SK-N-SH (cell line): ENCODE results near the gene PPP1R1C. TPM values are rescaled to one million over a fixed set of nuclear protein-coding genes. Genes with fewer than 3 reads are reported as not detected.

Experiments
- CTCF ChIA-PET: fragments of 300-600, 350-600 bp; formaldehyde crosslinking; extraction: SDS; loops from one replicate; lab custom pipeline; 2021; lab: Yijun Ruan, JAX
- POLR2A ChIA-PET: fragments of 350-600 bp; sonication (Branson Sonifier 250); formaldehyde crosslinking; extraction: SDS; loops from one replicate; lab custom pipeline; 2020; ENCODE audit warnings: antibody characterized with exemption, inconsistent platforms; lab: Yijun Ruan, JAX
- DNase-seq: peaks from one replicate; pipeline ENCODE4 v3.0.0; 2012
- H2AFZ ChIP-seq: fragments of 200-600 bp; sonication (generic); 2 replicates; pipeline ENCODE4 v1.8.1; 2016; ENCODE audit warnings: antibody characterized with exemption, mild to moderate bottlenecking, low read depth
- H3F3A ChIP-seq: fragments of 200-600 bp; sonication (generic); replicated peaks from 2 replicates; pipeline ENCODE3; 2016; ENCODE audit warnings: antibody characterized with exemption, mild to moderate bottlenecking; ENCODE audit not compliant: insufficient read depth
- H3K27ac ChIP-seq, 2 experiments: fragments of 200-500 bp in 1 of 2; fragments of 200-600 bp in 1 of 2; sonication (Bioruptor generic) in 1 of 2; sonication (generic), shearing (Covaris generic) in 1 of 2; 2 replicates each; pipeline versions ENCODE4 v1.5.1 to v1.6.1; 2014 to 2016; ENCODE audit warnings: low read depth in 2 of 2, inconsistent platforms in 1 of 2, low read length in 1 of 2, mild to moderate bottlenecking in 1 of 2, mixed read lengths in 1 of 2
- H3K27me3 ChIP-seq: fragments of 200-600 bp; sonication (generic), shearing (Covaris generic); 2 replicates; pipeline ENCODE4 v1.6.1; 2016; ENCODE audit warnings: mixed run types; ENCODE audit not compliant: insufficient read depth
- H3K36me3 ChIP-seq, 2 experiments: fragments of 200-500 bp in 1 of 2; fragments of 200-600 bp in 1 of 2; sonication (Bioruptor generic) in 1 of 2; sonication (generic) in 1 of 2; replicated peaks in 1 of 2; 2 replicates each; pipeline versions ENCODE3 to v1.5.1; 2014 to 2016; ENCODE audit warnings: low read length in 1 of 2, mild to moderate bottlenecking in 1 of 2; ENCODE audit not compliant: insufficient read depth in 2 of 2, control insufficient read depth in 1 of 2
- H3K4me1 ChIP-seq, 2 experiments: fragments of 200-500 bp in 1 of 2; fragments of 200-600 bp in 1 of 2; sonication (Bioruptor generic) in 1 of 2; sonication (generic), shearing (Covaris generic) in 1 of 2; 2 replicates each; pipeline versions ENCODE4 v1.5.1 to v1.6.1; 2014 to 2016; ENCODE audit warnings: low read depth in 1 of 2, low read length in 1 of 2, mixed run types in 1 of 2; ENCODE audit not compliant: insufficient read depth in 2 of 2, control insufficient read depth in 1 of 2
- H3K4me2 ChIP-seq: fragments of 200-600 bp; sonication (generic), shearing (Covaris generic); 2 replicates; pipeline ENCODE4 v1.6.1; 2017; ENCODE audit warnings: mixed run types
- H3K4me3 ChIP-seq, 2 experiments: fragments of 200-500 bp in 1 of 2; fragments of 200-600 bp in 1 of 2; sonication (Bioruptor generic) in 1 of 2; sonication (generic), shearing (Covaris generic) in 1 of 2; 2 replicates each; pipeline versions ENCODE4 v1.5.1 to v1.8.1; 2014 to 2016; ENCODE audit warnings: low read depth in 2 of 2, inconsistent platforms in 1 of 2, low read length in 1 of 2, mild to moderate bottlenecking in 1 of 2, mixed read lengths in 1 of 2, moderate library complexity in 1 of 2
- H3K79me2 ChIP-seq: fragments of 200-600 bp; sonication (generic); 2 replicates; pipeline ENCODE4 v1.8.1; 2017; ENCODE audit warnings: mild to moderate bottlenecking; ENCODE audit not compliant: insufficient read depth
- H3K9ac ChIP-seq: fragments of 200-600 bp; sonication (generic); 2 replicates; pipeline ENCODE4 v1.6.1; 2017; ENCODE audit warnings: mixed run types
- H3K9me2 ChIP-seq: fragments of 200-600 bp; sonication (generic); 2 replicates; pipeline ENCODE4 v1.6.1; 2017; ENCODE audit warnings: mixed run types
- H3K9me3 ChIP-seq: fragments of 200-600 bp; sonication (generic); 2 replicates; pipeline ENCODE4 v1.6.1; 2017; ENCODE audit warnings: mixed run types, mild to moderate bottlenecking, moderate library complexity
- H4K20me1 ChIP-seq: fragments of 200-600 bp; sonication (generic); 2 replicates; pipeline ENCODE4 v1.6.1; 2017; ENCODE audit warnings: mild to moderate bottlenecking, mixed run types; ENCODE audit not compliant: insufficient read depth
- CTCF ChIP-seq: fragments of 200-600 bp; sonication (generic); IDR thresholded peaks from 2 replicates; pipeline ENCODE4 v1.6.1; 2017; ENCODE audit warnings: antibody characterized with exemption, mild to moderate bottlenecking, moderate library complexity
- ELF1 ChIP-seq: IDR thresholded peaks from 2 replicates; pipeline ENCODE4 v1.4.0; 2012
- FOSL2 ChIP-seq: IDR thresholded peaks from 2 replicates; pipeline ENCODE4 v1.4.0; 2012; ENCODE audit warnings: low read depth, mild to moderate bottlenecking, moderate library complexity, borderline replicate concordance
- GATA2 ChIP-seq: sonication (generic); formaldehyde crosslinking; IDR thresholded peaks from 2 replicates; pipeline ENCODE4 v1.5.0; 2020; ENCODE audit warnings: mild to moderate bottlenecking, missing genetic modification reagents
- JUND ChIP-seq: IDR thresholded peaks from 2 replicates; pipeline ENCODE4 v1.4.0; 2012
- MEF2A ChIP-seq: IDR thresholded peaks from 2 replicates; pipeline ENCODE4 v1.4.0; 2012; ENCODE audit warnings: low read depth, borderline replicate concordance
- NFIC ChIP-seq: IDR thresholded peaks from 2 replicates; pipeline ENCODE4 v1.4.0; 2012; ENCODE audit warnings: borderline replicate concordance
- POLR2AphosphoS5 ChIP-seq: IDR thresholded peaks from 2 replicates; pipeline ENCODE4 v1.6.1; 2012; ENCODE audit warnings: low read depth, low read length
- RAD21 ChIP-seq: IDR thresholded peaks from 2 replicates; pipeline ENCODE4 v1.6.1; 2012; ENCODE audit warnings: mild to moderate bottlenecking, low read length
- RFX5 ChIP-seq: IDR thresholded peaks from 2 replicates; pipeline ENCODE4 v1.6.1; 2012; ENCODE audit warnings: mild to moderate bottlenecking, improper control_type of control experiment, low read length
- RXRA ChIP-seq: IDR thresholded peaks from 2 replicates; pipeline ENCODE4 v1.4.0; 2012; ENCODE audit warnings: low read depth, mild to moderate bottlenecking, borderline replicate concordance
- TAF1 ChIP-seq: IDR thresholded peaks from 2 replicates; pipeline ENCODE4 v1.6.1; 2012; ENCODE audit warnings: low read depth, mild to moderate bottlenecking, low read length, moderate library complexity, borderline replicate concordance
- TEAD4 ChIP-seq: IDR thresholded peaks from 2 replicates; pipeline ENCODE4 v1.4.0; 2012; ENCODE audit warnings: mild to moderate bottlenecking, borderline replicate concordance; ENCODE audit not compliant: insufficient read depth
- YY1 ChIP-seq: IDR thresholded peaks from 2 replicates; pipeline ENCODE4 v1.4.0; 2012; ENCODE audit warnings: low read depth, mild to moderate bottlenecking
- WGBS: methylation state at CpG from one replicate; pipeline ENCODE4 v1.1.6; 2017; ENCODE audit warnings: low lambda C conversion rate; 5-methylcytosine and 5-hydroxymethylcytosine counted together
- polyA plus RNA-seq, 3 experiments: library from polyadenylated mRNA; depleted of rRNA; stranded (reverse); fragments of >200 nt; gene quantifications; 2 replicates each; pipeline ENCODE4 v1.2.3, GENCODE V29; 2012
- TF ChIP-seq, protein P1 (sequence below): IDR thresholded peaks from 2 replicates; pipeline ENCODE4 v1.6.1; 2012; ENCODE audit warnings: mild to moderate bottlenecking, low read depth, low read length, moderate library complexity
- TF ChIP-seq, protein P2 (sequence below): fragments of 150-350 bp; IDR thresholded peaks from 2 replicates; pipeline ENCODE4 v1.6.1; 2016; ENCODE audit warnings: mild to moderate bottlenecking, low read depth, low read length

The PPP1R1C gene
- polyA plus RNA-seq, 1 of the 3 experiments (the other 2 are of a cell fraction): 0.41 TPM

DNA sequence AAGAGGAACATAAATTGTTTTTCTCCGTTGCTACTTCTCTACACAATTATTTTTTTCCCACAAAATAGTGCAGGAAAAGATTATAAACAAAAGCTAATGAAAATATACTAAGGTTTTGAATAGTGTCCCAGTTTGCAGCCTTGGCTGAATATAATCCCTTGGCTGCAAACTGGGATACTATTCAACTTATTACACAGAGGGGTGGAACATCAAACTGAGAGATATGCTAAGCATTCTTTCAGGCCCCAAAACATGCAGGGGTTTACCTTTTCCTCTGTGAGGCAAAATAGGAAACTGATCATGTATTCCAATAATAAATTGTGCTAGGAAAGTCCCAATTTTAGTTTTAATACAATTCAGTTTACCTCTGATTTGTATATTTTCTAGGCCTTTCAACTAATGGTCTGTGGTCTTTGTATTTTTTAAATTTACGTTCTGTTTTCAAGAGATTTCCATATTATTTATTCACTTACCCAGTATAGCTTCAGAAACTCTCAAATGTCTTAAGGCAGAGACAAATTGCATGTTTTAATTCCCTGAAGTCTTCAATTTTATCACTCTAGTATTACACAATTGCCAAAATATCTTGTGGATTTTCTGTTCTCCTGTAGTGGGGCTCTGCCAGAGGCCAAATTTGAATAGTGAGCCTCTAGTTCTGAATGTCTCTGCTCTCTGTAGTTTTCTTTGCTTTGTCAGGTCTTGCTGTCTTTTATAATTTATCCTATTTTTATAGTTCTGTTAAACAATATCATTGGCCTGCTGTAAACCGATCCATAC, 63.9 kb downstream of the PPP1R1C start:
- POLR2A ChIA-PET: no interaction called here
- Histone ChIP-seq H2AFZ (no peak overlapping the region), H3K36me3 (peaks cover 0 to 3% of the 10 kb centered on the region in 2 experiments), H3K27ac (no peak overlapping the region), H3K4me2 (no peak overlapping the region), H3K9me2 (no peaks in the 10 kb centered on the region), H3K4me1 (peaks cover 0 to 7% of the 10 kb centered on the region in 2 experiments; a peak in 1 of 4 replicates), H3K4me3 (no peak overlapping the region), H4K20me1 (no peaks in the 10 kb centered on the region), H3F3A (peaks cover 4% of the 10 kb centered on the region), H3K79me2 (no peaks in the 10 kb centered on the region), H3K9me3 (no peaks in the 10 kb centered on the region), H3K27me3 (no peaks in the 10 kb centered on the region), H3K9ac (no peak overlapping the region)
- TF ChIP-seq TEAD4 (no peak), YY1 (no peak), RXRA (no peak), RAD21 (no peak), RFX5 (no peak), TAF1 (no peak), POLR2AphosphoS5 (no peak), MEF2A (no peak)
- TF ChIP-seq, protein P1, sequence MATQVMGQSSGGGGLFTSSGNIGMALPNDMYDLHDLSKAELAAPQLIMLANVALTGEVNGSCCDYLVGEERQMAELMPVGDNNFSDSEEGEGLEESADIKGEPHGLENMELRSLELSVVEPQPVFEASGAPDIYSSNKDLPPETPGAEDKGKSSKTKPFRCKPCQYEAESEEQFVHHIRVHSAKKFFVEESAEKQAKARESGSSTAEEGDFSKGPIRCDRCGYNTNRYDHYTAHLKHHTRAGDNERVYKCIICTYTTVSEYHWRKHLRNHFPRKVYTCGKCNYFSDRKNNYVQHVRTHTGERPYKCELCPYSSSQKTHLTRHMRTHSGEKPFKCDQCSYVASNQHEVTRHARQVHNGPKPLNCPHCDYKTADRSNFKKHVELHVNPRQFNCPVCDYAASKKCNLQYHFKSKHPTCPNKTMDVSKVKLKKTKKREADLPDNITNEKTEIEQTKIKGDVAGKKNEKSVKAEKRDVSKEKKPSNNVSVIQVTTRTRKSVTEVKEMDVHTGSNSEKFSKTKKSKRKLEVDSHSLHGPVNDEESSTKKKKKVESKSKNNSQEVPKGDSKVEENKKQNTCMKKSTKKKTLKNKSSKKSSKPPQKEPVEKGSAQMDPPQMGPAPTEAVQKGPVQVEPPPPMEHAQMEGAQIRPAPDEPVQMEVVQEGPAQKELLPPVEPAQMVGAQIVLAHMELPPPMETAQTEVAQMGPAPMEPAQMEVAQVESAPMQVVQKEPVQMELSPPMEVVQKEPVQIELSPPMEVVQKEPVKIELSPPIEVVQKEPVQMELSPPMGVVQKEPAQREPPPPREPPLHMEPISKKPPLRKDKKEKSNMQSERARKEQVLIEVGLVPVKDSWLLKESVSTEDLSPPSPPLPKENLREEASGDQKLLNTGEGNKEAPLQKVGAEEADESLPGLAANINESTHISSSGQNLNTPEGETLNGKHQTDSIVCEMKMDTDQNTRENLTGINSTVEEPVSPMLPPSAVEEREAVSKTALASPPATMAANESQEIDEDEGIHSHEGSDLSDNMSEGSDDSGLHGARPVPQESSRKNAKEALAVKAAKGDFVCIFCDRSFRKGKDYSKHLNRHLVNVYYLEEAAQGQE: no peak
- CTCF ChIA-PET: no interaction called here
- no peak for DNase-seq
- 83% methylated on average over 3 of the region's 3 CpGs for WGBS

- CTCF ChIA-PET: no interaction called here
- H3K79me2 ChIP-seq: no peaks in the 10 kb centered on the region
- WGBS: 88% methylated on average over 4 of the region's 4 CpGs
- TF ChIP-seq TAF1 (no peak), NFIC (no peak), CTCF (no peak), FOSL2 (no peak), RXRA (no peak), GATA2 (CRISPR knock-in tag) (no peak), RAD21 (no peak), RFX5 (no peak), ELF1 (no peak), POLR2AphosphoS5 (no peak), JUND (no peak)
- TF ChIP-seq, protein P2, sequence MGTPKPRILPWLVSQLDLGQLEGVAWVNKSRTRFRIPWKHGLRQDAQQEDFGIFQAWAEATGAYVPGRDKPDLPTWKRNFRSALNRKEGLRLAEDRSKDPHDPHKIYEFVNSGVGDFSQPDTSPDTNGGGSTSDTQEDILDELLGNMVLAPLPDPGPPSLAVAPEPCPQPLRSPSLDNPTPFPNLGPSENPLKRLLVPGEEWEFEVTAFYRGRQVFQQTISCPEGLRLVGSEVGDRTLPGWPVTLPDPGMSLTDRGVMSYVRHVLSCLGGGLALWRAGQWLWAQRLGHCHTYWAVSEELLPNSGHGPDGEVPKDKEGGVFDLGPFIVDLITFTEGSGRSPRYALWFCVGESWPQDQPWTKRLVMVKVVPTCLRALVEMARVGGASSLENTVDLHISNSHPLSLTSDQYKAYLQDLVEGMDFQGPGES: no peak
Measured at GRCh38 chr2:182050333-182051135, 64.9 kb downstream of the PPP1R1C start.

More at GRCh38 chr2:182050333-182051135, 64.9 kb downstream of the PPP1R1C start:
- Histone ChIP-seq H3K4me3 (no peak overlapping the region), H3K9me3 (no peaks in the 10 kb centered on the region), H3K9me2 (no peaks in the 10 kb centered on the region), H3K36me3 (peaks cover 0 to 3% of the 10 kb centered on the region in 2 experiments), H3K27me3 (no peaks in the 10 kb centered on the region), H3K9ac (no peak overlapping the region), H3K4me1 (peaks cover 0 to 7% of the 10 kb centered on the region in 2 experiments; a peak in 1 of 4 replicates), H4K20me1 (no peaks in the 10 kb centered on the region), H2AFZ (no peak overlapping the region), H3F3A (peaks cover 4% of the 10 kb centered on the region), H3K4me2 (no peak overlapping the region), H3K27ac (no peak overlapping the region)
- DNase-seq: no peak
- POLR2A ChIA-PET: no interaction called here
